IPS-20b (cell line): ENCODE results near the gene TCF12.

Experiments
- H3K27ac ChIP-seq: one replicate; pipeline ENCODE4 v1.5.1; 2013; ENCODE audit warnings: low read length
- H3K27me3 ChIP-seq: 2 replicates; pipeline ENCODE4 v1.6.1; 2013; ENCODE audit warnings: mild to moderate bottlenecking, low read length, inconsistent platforms; ENCODE audit not compliant: insufficient read depth
- H3K36me3 ChIP-seq: 2 replicates; pipeline ENCODE4 v1.6.1; 2013; ENCODE audit warnings: low read depth, mild to moderate bottlenecking, inconsistent platforms, low read length, moderate library complexity; ENCODE audit not compliant: insufficient read depth
- H3K4me1 ChIP-seq: 2 replicates; pipeline ENCODE4 v1.6.1; 2013; ENCODE audit warnings: mild to moderate bottlenecking, control low read depth, inconsistent platforms, low read length, moderate library complexity; ENCODE audit not compliant: insufficient read depth
- H3K4me3 ChIP-seq: 2 replicates; pipeline ENCODE4 v1.5.1; 2013; ENCODE audit warnings: mild to moderate bottlenecking, low read length, inconsistent platforms
- H3K9ac ChIP-seq: 2 replicates; pipeline ENCODE4 v1.6.1; 2013; ENCODE audit warnings: low read depth, mild to moderate bottlenecking, inconsistent platforms, low read length, moderate library complexity
- H3K9me3 ChIP-seq: 2 replicates; pipeline ENCODE4 v1.6.1; 2013; ENCODE audit warnings: mild to moderate bottlenecking, low read depth, low read length, inconsistent platforms; ENCODE audit not compliant: insufficient read depth

Gene TCF12

DNA sequence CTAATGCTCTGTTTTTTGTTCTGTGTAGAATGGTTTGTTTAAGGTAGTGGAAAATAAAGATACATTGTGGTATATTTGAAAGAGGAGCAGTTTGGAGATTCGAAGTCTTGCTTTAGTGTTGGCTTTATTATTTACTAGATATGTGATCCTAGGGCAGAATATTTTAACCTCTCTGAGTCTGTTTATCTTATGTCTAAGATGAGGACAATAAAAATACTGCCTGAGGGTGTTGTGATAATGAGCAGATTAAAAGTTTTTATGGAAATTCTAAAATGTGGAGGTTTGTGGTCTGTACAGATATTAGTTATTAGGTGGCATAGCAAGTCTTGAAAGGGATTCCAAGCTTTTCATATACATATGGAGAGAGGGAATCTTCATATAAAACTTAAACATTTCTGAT lies 15.0 kb downstream of the TCF12 start:
- Histone ChIP-seq H3K27ac (no peak overlapping the region), H3K4me1 (no peaks in the 10 kb centered on the region; the same call in 1 of the 2 replicates), H3K36me3 (peaks cover 19% of the 10 kb centered on the region; the same call in 1 of the 2 replicates), H3K9me3 (no peaks in the 10 kb centered on the region), H3K4me3 (no peak overlapping the region), H3K27me3 (no peaks in the 10 kb centered on the region), H3K9ac (no peak overlapping the region)

DNA sequence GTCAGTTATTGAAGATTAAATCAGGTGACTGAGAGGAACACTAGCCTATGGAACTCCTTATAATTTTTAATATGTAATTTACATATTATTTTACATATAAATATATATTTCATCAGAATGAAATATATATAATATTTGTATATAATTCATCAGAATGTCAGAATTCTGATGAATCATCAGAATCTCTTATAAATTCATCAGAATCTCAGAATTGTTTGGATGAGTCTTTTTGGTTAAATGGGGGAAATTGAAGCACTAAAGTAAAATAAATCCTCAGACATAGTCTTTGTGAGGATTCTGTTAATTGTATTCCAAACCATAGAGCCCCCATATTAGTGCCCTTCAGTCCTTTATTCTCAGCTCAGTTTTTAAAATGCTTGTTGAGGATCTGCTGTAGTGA lies 15.4 kb downstream of the TCF12 start:
- Histone ChIP-seq H3K36me3 (peaks cover 16% of the 10 kb centered on the region; the same call in 1 of the 2 replicates), H3K27ac (no peak overlapping the region), H3K9me3 (no peaks in the 10 kb centered on the region), H3K4me1 (no peaks in the 10 kb centered on the region; the same call in 1 of the 2 replicates), H3K4me3 (no peak overlapping the region), H3K9ac (no peak overlapping the region), H3K27me3 (no peaks in the 10 kb centered on the region)

DNA sequence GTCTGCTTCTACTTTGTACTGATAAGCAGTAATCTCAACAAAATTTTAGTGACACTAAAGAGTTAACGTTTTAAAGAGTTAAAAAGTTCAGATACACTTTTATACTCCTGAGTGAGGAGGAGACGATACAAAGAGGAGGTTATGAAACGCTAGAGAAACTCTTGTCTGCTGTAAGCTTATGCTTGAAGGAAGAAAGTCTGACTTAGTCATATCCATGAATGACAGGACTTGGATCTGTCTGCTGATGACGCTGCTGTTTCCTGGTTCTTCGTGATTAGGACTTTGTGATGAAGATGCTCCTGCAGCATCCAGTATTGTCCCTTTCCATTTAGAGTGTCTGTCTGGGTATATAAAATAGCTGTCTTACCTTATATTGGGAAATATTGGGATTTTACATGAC lies 15.8 kb downstream of the TCF12 start:
- Histone ChIP-seq H3K27ac (no peak overlapping the region), H3K36me3 (peaks cover 12% of the 10 kb centered on the region; the same call in 1 of the 2 replicates), H3K9me3 (no peaks in the 10 kb centered on the region), H3K27me3 (no peaks in the 10 kb centered on the region), H3K4me3 (no peak overlapping the region), H3K9ac (no peak overlapping the region), H3K4me1 (peaks cover 2% of the 10 kb centered on the region; the same call in 1 of the 2 replicates)

DNA sequence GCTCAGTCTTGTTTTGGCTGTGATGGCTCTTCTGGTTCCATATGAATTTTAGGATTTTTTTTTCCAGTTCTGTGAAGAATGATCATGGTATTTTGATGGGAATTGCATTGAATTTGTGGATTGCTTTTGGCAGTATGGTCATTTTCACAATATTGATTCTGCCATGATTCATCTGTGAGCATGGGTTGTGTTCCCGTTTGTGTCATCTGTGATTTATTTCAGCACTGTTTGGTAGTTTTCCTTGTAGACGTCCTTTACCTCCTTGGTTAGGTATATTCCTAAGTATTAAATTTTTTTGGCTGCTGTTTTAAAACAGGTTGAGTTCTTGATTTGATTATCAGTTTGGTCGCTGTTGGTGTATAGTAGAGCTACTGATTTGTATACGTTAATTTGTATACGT lies 18.5 kb downstream of the TCF12 start:
- no peak overlapping the region for H3K9ac ChIP-seq
- H3K4me3 ChIP-seq, result no peak overlapping the region
- H3K9me3 ChIP-seq, result no peaks in the 10 kb centered on the region
- H3K36me3 ChIP-seq, result 0 out of 2 replicates have a peak, but pooled peaks cover 5% of the 10 kb centered on the region
- H3K27ac ChIP-seq, result no peak overlapping the region
- peaks cover 2% of the 10 kb centered on the region; the same call in 1 of the 2 replicates for H3K4me1 ChIP-seq
- no peaks in the 10 kb centered on the region for H3K27me3 ChIP-seq

DNA sequence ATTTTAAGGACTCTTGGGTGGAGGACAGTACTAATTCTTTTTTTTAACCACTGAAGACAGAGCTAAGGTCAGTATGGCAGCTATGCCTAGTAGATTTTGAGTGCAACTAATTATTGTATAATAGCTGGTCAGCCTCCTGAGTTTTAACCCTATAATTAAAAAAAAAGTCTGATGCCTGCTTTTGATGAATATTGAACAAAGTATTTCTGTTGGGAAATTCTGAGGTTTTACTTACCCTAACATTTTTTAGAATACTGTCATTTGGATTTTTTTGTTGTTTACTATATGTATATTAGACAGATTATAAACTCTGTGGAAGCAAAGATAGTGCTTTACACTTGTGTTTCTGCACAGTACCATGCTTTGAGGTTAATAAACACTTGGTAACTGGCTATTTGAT lies 20.8 kb downstream of the TCF12 start:
- Histone ChIP-seq H3K27me3 (no peaks in the 10 kb centered on the region), H3K9ac (no peak overlapping the region), H3K4me3 (no peak overlapping the region), H3K4me1 (peaks cover 7% of the 10 kb centered on the region), H3K36me3 (0 out of 2 replicates have a peak, but pooled peaks cover 2% of the 10 kb centered on the region), H3K27ac (no peak overlapping the region), H3K9me3 (no peaks in the 10 kb centered on the region)

DNA sequence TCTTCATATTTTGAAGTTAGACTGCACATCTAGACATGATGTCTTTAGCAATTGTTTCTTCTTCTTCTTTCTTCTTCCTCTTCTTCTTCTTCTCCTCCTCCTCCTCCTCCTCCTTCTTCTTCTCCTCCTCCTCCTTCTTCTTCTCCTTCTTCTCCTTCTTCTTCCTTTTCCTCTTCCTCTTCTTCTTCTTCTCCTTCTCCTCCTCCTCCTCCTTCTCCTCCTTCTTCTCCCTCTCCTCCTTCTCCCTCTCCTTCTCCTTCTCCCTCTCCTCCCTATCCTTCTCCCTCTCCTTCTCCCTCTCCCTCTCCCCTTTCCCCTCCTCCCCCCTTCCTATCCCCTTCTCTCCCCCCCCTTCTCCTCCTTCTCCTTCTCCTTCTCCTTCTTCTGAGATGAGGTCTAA lies 21.9 kb downstream of the TCF12 start:
- H3K27me3 ChIP-seq, result no peaks in the 10 kb centered on the region
- peaks cover 7% of the 10 kb centered on the region for H3K4me1 ChIP-seq
- H3K4me3 ChIP-seq, result no peak overlapping the region
- H3K9ac ChIP-seq, result no peak overlapping the region
- no peaks in the 10 kb centered on the region for H3K9me3 ChIP-seq
- H3K27ac ChIP-seq, result no peak overlapping the region
- H3K36me3 ChIP-seq, result 0 out of 2 replicates have a peak, but pooled peaks cover 3% of the 10 kb centered on the region

DNA sequence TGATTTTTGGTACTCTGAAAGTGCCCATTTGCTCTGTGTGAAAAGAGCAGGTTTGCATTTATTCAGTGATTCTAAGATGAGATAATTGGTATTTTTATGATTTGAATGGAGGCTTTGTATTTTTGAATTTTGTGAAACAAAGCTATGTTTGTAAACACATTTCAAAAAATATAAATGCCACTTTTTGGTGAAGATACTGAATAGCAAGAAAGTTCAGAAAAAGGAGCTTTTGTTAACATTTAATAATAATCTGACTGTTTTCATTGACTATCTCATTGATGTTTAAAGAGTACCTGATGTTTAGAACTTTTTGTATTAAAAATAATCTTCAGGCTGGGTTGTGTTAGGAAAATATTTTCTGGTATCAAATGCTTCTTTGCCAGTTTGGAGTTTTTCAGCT lies 23.7 kb downstream of the TCF12 start:
- H3K9ac ChIP-seq, result no peak overlapping the region
- peaks cover 7% of the 10 kb centered on the region for H3K4me1 ChIP-seq
- H3K9me3 ChIP-seq, result no peaks in the 10 kb centered on the region
- no peak overlapping the region for H3K27ac ChIP-seq
- H3K4me3 ChIP-seq, result no peak overlapping the region
- peaks cover 10% of the 10 kb centered on the region; the same call in 1 of the 2 replicates for H3K36me3 ChIP-seq
- H3K27me3 ChIP-seq, result no peaks in the 10 kb centered on the region

DNA sequence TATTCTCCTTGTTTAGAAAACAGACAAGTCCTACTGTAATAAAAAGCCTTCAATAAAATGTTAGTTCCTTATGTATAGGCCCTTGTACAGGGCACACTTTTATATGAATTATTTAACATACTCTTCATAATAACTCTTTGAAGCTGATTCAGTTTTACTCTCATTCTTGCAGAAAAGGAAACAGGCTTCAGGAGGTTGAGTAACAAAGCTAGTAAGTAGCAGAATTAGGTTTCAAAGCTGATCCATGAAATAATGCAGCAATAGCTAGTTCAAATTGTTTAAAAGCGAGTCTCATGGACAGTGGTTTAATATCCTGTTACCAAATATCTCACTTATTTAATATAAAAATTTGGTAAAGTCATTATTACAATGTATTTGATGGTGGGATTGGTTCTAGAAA lies 25.0 kb downstream of the TCF12 start:
- no peak overlapping the region for H3K27ac ChIP-seq
- no peaks in the 10 kb centered on the region for H3K9me3 ChIP-seq
- H3K36me3 ChIP-seq, result peaks cover 10% of the 10 kb centered on the region; the same call in 1 of the 2 replicates
- H3K27me3 ChIP-seq, result no peaks in the 10 kb centered on the region
- no peak overlapping the region for H3K9ac ChIP-seq
- no peak overlapping the region for H3K4me3 ChIP-seq
- H3K4me1 ChIP-seq, result peaks cover 7% of the 10 kb centered on the region

DNA sequence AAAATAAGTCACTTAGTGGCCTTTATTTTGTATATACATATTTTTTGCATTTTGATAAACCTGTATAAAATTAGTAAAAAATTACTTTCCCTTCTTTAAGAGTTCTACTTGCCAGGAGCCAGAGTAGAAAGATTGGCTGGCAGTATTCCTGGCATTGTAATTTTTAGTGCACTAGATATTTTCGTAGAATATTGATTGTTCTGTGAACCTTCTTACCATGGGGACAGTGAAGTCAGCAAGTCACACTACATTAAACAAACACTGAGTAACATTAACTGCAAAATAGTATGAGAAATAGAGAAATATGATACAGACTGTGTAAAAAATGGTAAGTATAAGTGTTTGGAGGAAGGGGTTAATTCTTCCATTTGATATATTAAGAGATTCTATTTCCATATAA lies 26.0 kb downstream of the TCF12 start:
- Histone ChIP-seq H3K9ac (no peak overlapping the region), H3K36me3 (peaks cover 10% of the 10 kb centered on the region; the same call in 1 of the 2 replicates), H3K27me3 (no peaks in the 10 kb centered on the region), H3K9me3 (no peaks in the 10 kb centered on the region), H3K27ac (no peak overlapping the region), H3K4me3 (no peak overlapping the region), H3K4me1 (peaks cover 5% of the 10 kb centered on the region; the same call in 1 of the 2 replicates)

DNA sequence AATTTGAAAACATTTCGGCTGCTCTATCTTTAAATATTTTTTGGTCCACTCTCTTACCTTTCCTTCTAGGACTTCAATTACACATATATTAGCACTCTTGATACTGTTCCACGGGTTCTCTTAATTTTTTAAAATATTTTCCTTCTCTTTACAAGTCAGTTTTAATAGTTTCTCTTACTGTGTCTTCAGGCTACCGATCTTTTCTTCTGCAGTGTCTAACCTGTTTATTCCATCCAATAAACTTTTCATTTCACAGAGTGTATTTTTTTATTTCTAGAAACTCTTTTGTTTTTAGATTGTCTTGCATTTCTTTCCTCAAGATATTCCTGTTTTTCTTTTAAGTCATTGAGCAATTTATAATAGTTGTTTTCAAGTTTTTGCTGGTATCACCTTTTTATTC lies 27.7 kb downstream of the TCF12 start:
- no peaks in the 10 kb centered on the region for H3K27me3 ChIP-seq
- H3K27ac ChIP-seq, result no peak overlapping the region
- no peak overlapping the region for H3K4me3 ChIP-seq
- no peak overlapping the region for H3K9ac ChIP-seq
- H3K4me1 ChIP-seq, result peaks cover 5% of the 10 kb centered on the region; the same call in 1 of the 2 replicates
- H3K9me3 ChIP-seq, result no peaks in the 10 kb centered on the region
- H3K36me3 ChIP-seq, result peaks cover 10% of the 10 kb centered on the region; the same call in 1 of the 2 replicates

DNA sequence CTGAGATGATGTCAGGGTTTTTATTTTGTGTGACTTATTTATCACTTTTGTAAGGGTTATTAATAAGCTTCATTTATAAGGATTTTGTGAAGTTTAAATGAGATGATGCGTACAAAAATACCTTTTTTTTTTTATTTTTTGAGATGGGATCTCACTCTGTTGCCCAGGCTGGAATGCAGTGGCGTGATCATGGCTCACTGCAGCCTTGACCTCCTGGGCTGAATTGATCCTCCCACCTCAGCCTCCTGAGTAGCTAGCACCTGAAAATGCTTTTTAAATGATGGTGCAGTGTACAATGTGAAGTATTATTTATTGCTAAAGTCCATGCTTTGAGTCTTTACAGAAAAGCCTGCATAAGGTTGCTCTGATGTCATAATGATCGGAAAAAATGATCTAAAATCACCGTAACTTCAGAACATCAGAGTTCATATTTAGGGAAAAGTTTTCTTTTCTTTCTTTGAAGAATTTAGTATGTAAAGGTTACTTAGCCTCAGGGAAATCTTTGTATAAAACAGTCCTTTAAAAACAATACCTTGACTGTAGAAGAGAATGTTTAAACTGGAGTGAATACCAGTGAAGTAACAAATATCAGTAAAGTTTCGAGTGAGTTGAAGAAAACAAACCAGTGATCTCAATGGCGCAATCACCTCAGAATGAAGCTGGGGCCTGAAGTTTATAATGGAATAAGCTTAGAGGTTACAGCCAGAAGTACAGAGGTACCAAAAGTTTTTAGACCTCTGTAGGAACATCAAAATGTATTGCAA lies 29.7 kb downstream of the TCF12 start:
- Histone ChIP-seq H3K9me3 (no peaks in the 10 kb centered on the region), H3K4me1 (no peaks in the 10 kb centered on the region), H3K4me3 (no peak overlapping the region), H3K27me3 (no peaks in the 10 kb centered on the region), H3K9ac (no peak overlapping the region), H3K36me3 (peaks cover 10% of the 10 kb centered on the region; the same call in 1 of the 2 replicates), H3K27ac (no peak overlapping the region)

DNA sequence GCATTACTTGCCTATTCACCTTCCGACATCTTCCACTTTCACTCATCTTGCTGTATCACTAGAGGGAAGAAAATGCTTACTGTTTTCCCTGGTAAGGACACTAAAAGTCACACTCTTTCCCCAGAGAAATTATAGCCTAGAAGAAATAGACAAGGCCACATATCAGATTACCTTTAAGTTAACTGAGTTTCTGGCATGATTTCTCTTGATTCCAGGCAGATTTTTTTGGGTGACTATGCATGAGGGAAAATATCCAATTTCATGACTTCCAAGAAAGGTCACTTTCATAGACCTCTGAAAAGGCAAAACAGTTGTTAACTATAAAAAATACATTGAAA lies 30.3 kb downstream of the TCF12 start:
- Histone ChIP-seq H3K27ac (no peak overlapping the region), H3K9me3 (no peaks in the 10 kb centered on the region; the same call in 1 of the 2 replicates)

More for the DNA sequence above, 30.3 kb downstream of the TCF12 start:
- H3K4me1 ChIP-seq, result no peaks in the 10 kb centered on the region
- H3K4me3 ChIP-seq, result no peak overlapping the region
- H3K9ac ChIP-seq, result no peak overlapping the region
- H3K36me3 ChIP-seq, result peaks cover 10% of the 10 kb centered on the region; the same call in 1 of the 2 replicates
- H3K27me3 ChIP-seq, result no peaks in the 10 kb centered on the region
